ENCODE data around the gene SIGLEC9. TPM values are rescaled to one million over a fixed set of nuclear protein-coding genes. Genes with fewer than 3 reads are reported as not detected.
A peak's percentile ranks its signal among the peaks of the same experiment; 100 is the strongest.

The SIGLEC9 gene
- total RNA-seq (1 to 10 TPM in 3 of 6 donors, under 1 TPM in 3; 0.19 to 4.1 (median 1.2) TPM), polyA plus RNA-seq (1 to 10 TPM in 1 of 2 donors, under 1 TPM in 1; 0.80 to 1.0 TPM)

GRCh38 chr19:51124729-51125128, at the start of gene SIGLEC9:
SIGLEC9 (plus strand) TSS chr19:51124906; CDS start chr19:51124975, 69 bp downstream.
- Histone ChIP-seq H3K9me3 (no peaks in the 10 kb centered on the region), H3K4me1 (no peaks in the 10 kb centered on the region), H3K4me3 (peak within 1 kb of the TSS in 1 of 4 donors; percentile 13), H3K36me3 (no peaks in the 10 kb centered on the region), H3K27ac (peak within 1 kb of the TSS in 2 of 4 donors; percentile 12 to 39), H3K27me3 (no peaks in the 10 kb centered on the region)
- no peak for TF ChIP-seq CTCF (IDR thresholded peaks at IDR 0.05)
- WGBS, 2 donors = 48 to 62% methylated on average over 13 to 14 of the region's 14 CpGs
- ATAC-seq (peak in 2 of 4 donors; percentile 33 to 56), DNase-seq (peak in 1 of 6 donors; percentile 52), FAIRE-seq (no peak)
- intact Hi-C loops (cut with DNase I) = no loop called here

GRCh38 chr19:51075998-51076397, 48.7 kb upstream of the SIGLEC9 start:
- ATAC-seq (no peak), DNase-seq (no peak), FAIRE-seq (no peak)
- Histone ChIP-seq H3K9me3 (no peaks in the 10 kb centered on the region), H3K36me3 (no peaks in the 10 kb centered on the region), H3K4me1 (peaks cover 0 to 3% (median 0%) of the 10 kb centered on the region in 3 donors), H3K27me3 (no peaks in the 10 kb centered on the region), H3K27ac (no peak overlapping the region), H3K4me3 (no peak overlapping the region)
- 91 to 92% methylated on average over 5 of the region's 5 CpGs for WGBS, 2 donors
- TF ChIP-seq CTCF (IDR thresholded peaks at IDR 0.05) = no peak
- intact Hi-C loops (cut with DNase I) = no loop called here

- TF ChIP-seq CTCF (IDR thresholded peaks at IDR 0.05) = no peak
- no peak for FAIRE-seq
- H3K4me1 ChIP-seq = no peaks in the 10 kb centered on the region
- no peaks in the 10 kb centered on the region for H3K36me3 ChIP-seq
- H3K4me3 ChIP-seq = no peak overlapping the region
- peak in 1 of 4 donors; percentile 42 for ATAC-seq
- H3K9me3 ChIP-seq = no peaks in the 10 kb centered on the region
- no peak overlapping the region for H3K27ac ChIP-seq
- no peak for DNase-seq
- intact Hi-C loops (cut with DNase I) = no loop called here
- no peaks in the 10 kb centered on the region for H3K27me3 ChIP-seq
- WGBS, 2 donors = 80 to 81% methylated on average over 14 of the region's 14 CpGs
Measured at GRCh38 chr19:51076631-51077213, 48.0 kb upstream of the SIGLEC9 start.

- H3K4me1 ChIP-seq = no peaks in the 10 kb centered on the region
- FAIRE-seq = no peak
- H3K4me3 ChIP-seq = no peak overlapping the region
- no peak for TF ChIP-seq CTCF (IDR thresholded peaks at IDR 0.05)
- intact Hi-C loops (cut with DNase I) = no loop called here
- no peaks in the 10 kb centered on the region for H3K36me3 ChIP-seq
- no peak for DNase-seq
- no peaks in the 10 kb centered on the region for H3K9me3 ChIP-seq
- 80 to 94% methylated on average over 4 to 6 of the region's 6 CpGs for WGBS, 2 donors
- no peak overlapping the region for H3K27ac ChIP-seq
- H3K27me3 ChIP-seq = no peaks in the 10 kb centered on the region
- no peak for ATAC-seq
Measured at GRCh38 chr19:51078104-51078503, 46.6 kb upstream of the SIGLEC9 start.

- DNase-seq (no peak), FAIRE-seq (no peak), ATAC-seq (no peak)
- no peaks in the 10 kb centered on the region for H3K9me3 ChIP-seq
- H3K27ac ChIP-seq = no peak overlapping the region
- H3K4me1 ChIP-seq = no peaks in the 10 kb centered on the region
- 93% methylated on average over 6 of the region's 6 CpGs for WGBS, 2 donors
- no peak overlapping the region for H3K4me3 ChIP-seq
- intact Hi-C loops (cut with DNase I) = no loop called here
- no peaks in the 10 kb centered on the region for H3K36me3 ChIP-seq
- H3K27me3 ChIP-seq = no peaks in the 10 kb centered on the region
- TF ChIP-seq CTCF (IDR thresholded peaks at IDR 0.05) = no peak
Measured at GRCh38 chr19:51078731-51079130, 46.0 kb upstream of the SIGLEC9 start.
